Activated T-helper 2 cell treated with anti-CD3 and anti-CD28 coated beads, Interferon-gamma antibody, Interleukin-2, Interleukin-4, amounts not matched to agents 10 μg/mL and 5 μg/mL and 100 μg/mL, durations not matched to agents 14 hours and 24 hours and 36 hours (primary cell): ENCODE data around the gene TANC1. TPM values are rescaled to one million over a fixed set of nuclear protein-coding genes. Genes with fewer than 3 reads are reported as not detected.

ENCODE experiments used
- DNase-seq: peaks from one replicate; pipeline ENCODE4 v3.0.0; 2021; ENCODE audit warnings: low spot score
- H3K27ac Mint-ChIP-seq: one replicate; pipeline ENCODE4 v1.8.0; 2021; ENCODE audit warnings: mixed read lengths
- H3K27me3 Mint-ChIP-seq: one replicate; pipeline ENCODE4 v1.8.0; 2021; ENCODE audit warnings: low read depth, mixed read lengths
- H3K36me3 Mint-ChIP-seq: one replicate; pipeline ENCODE4 v1.8.0; 2021; ENCODE audit warnings: low read depth, mixed read lengths
- H3K4me1 Mint-ChIP-seq: one replicate; pipeline ENCODE4 v1.8.0; 2021; ENCODE audit warnings: low read depth, mixed read lengths
- H3K4me3 Mint-ChIP-seq: one replicate; pipeline ENCODE4 v1.8.0; 2021; ENCODE audit warnings: low read depth, mild to moderate bottlenecking, moderate library complexity, mixed read lengths
- H3K9me3 Mint-ChIP-seq: one replicate; pipeline ENCODE4 v1.8.0; 2021; ENCODE audit warnings: mixed read lengths
- intact Hi-C: fragments of 100-400 bp; cut with micrococcal nuclease; formaldehyde crosslinking; loops from one replicate; pipeline ENCODE4 v1.15.1; 2023
- total RNA-seq: library from RNA; stranded (reverse); gene quantifications from 2 replicates; pipeline ENCODE4 v1.2.3, GENCODE V29; 2022

TANC1 gene
- total RNA-seq, 1 donor from 2014 or later = 0.34 TPM

DNA sequence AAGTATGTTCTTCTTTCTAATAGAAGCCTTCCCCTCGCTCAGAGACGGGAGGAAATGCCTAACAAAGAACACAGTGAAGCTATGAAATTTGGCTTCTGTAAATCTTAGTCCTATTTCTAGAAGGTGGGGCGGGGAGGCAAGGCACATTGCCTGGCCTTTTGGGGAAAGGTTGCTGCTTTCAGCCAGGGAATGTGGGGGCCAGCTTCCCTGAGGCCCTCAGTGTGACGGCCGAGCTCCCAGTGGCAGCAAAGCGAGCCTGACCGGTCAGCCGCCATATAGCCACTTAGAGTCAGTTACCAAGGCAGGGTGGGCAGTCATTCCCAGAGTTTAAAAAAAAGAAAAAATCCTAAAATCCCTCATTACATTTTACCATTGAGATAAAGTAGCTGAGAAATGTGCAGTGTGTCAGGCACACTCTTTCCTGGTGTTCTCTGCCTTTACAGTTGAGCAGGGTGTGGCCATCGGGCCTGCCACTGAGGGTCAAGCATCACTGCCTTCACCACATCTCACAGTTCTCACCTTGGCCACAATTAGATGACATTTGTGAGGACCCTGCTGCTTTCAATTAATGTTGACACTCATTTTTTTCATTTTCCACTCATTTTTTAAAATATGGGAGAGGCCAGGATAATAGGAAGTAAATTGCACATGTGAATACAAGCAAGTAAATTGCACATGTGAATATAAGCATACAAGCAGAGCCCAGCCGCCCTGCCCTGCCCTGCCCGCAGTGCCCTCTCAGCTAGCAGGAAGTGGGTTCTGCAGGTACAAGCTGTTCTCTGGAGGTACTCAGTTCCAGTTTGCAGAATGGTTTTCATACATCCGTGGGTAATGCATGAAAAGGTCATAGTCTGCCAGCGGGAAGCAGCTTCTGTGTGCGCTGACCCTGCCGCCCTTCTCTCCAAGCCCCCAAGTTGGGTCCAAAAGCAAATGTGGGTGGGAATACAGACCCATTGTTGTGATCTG lies 241.2 kb downstream of the TANC1 start:
- no peak overlapping the region for H3K27ac Mint-ChIP-seq
- H3K4me1 Mint-ChIP-seq = peaks cover 9% of the 10 kb centered on the region

GRCh38 chr2:159211447-159212396 lies 243.3 kb downstream of the TANC1 start:
- intact Hi-C loops = no loop called here
- H3K27me3 Mint-ChIP-seq = no peaks in the 10 kb centered on the region
- H3K4me3 Mint-ChIP-seq = no peak overlapping the region
- no peak overlapping the region for H3K27ac Mint-ChIP-seq
- DNase-seq = no peak
- peaks cover 9% of the 10 kb centered on the region for H3K4me1 Mint-ChIP-seq
- no peaks in the 10 kb centered on the region for H3K36me3 Mint-ChIP-seq
- H3K9me3 Mint-ChIP-seq = no peaks in the 10 kb centered on the region

More for the DNA sequence above, 241.2 kb downstream of the TANC1 start:
- DNase-seq = no peak
- Mint-ChIP-seq H3K36me3 (no peaks in the 10 kb centered on the region), H3K9me3 (no peaks in the 10 kb centered on the region), H3K27me3 (no peaks in the 10 kb centered on the region), H3K4me3 (no peak overlapping the region)
- intact Hi-C loops = no loop called here

- no peaks in the 10 kb centered on the region for H3K9me3 Mint-ChIP-seq
- peaks cover 9% of the 10 kb centered on the region for H3K4me1 Mint-ChIP-seq
- H3K27me3 Mint-ChIP-seq = no peaks in the 10 kb centered on the region
- H3K27ac Mint-ChIP-seq = no peak overlapping the region
- intact Hi-C loops = no loop called here
- no peak for DNase-seq
- no peak overlapping the region for H3K4me3 Mint-ChIP-seq
- no peaks in the 10 kb centered on the region for H3K36me3 Mint-ChIP-seq
Measured at GRCh38 chr2:159213296-159213695, 244.9 kb downstream of the TANC1 start.

DNA sequence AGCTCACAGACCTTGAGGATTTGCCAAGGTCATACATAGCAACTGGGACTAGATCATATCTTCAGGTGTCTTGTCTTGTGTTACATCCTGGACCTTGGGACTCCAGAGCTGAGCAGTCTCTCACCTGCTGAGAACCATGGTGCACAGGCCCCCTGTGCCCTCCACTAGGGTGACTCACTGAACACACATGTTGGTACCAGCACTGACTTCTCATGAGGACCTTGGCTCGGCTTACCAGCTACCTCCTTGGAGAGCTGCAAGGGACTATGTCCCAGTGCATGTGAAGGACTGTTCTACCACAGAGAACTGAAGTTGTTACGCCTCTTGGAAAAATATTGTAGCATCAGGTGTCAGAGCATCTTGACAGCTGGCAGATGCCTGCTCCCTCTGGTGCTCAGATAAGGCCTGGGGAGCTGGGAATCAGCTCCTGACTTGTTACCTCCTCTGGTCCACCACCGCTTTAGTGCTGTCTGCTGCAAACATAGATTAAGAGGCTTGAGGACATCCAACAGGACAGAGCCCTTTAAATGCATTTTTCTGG lies 246.0 kb downstream of the TANC1 start:
- Mint-ChIP-seq H3K27ac (no peak overlapping the region), H3K4me1 (peaks cover 9% of the 10 kb centered on the region), H3K9me3 (no peaks in the 10 kb centered on the region), H3K4me3 (no peak overlapping the region), H3K27me3 (no peaks in the 10 kb centered on the region), H3K36me3 (no peaks in the 10 kb centered on the region)
- intact Hi-C loops = no loop called here
- no peak for DNase-seq

DNA sequence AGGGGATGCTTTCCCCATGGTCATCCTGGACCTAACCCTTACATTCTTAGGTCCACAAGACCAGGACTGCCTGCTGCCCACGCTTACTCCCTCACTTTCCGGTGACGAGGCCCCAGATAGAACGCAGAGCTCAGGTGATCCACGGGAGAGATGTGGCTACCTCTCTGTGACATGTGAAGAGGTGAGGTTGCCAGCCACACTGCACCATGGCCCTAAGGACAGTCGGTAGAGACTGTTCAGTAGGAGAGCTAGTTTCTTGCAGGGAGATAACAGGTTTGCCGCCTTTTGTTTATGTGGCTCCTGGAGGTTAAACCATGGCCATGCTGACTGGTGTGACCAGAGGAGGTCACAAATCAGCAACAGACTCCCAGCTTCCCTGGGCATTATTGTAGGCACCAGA lies 246.7 kb downstream of the TANC1 start:
- H3K9me3 Mint-ChIP-seq = no peaks in the 10 kb centered on the region
- no peak for DNase-seq
- peaks cover 3% of the 10 kb centered on the region for H3K4me1 Mint-ChIP-seq
- no peak overlapping the region for H3K27ac Mint-ChIP-seq
- intact Hi-C loops = no loop called here
- H3K27me3 Mint-ChIP-seq = no peaks in the 10 kb centered on the region
- no peak overlapping the region for H3K4me3 Mint-ChIP-seq
- H3K36me3 Mint-ChIP-seq = no peaks in the 10 kb centered on the region

- no peak for DNase-seq
- intact Hi-C loops = no loop called here
- no peaks in the 10 kb centered on the region for H3K4me1 Mint-ChIP-seq
- no peak overlapping the region for H3K27ac Mint-ChIP-seq
- no peaks in the 10 kb centered on the region for H3K9me3 Mint-ChIP-seq
- peaks cover 3% of the 10 kb centered on the region for H3K27me3 Mint-ChIP-seq
- no peak overlapping the region for H3K4me3 Mint-ChIP-seq
- no peaks in the 10 kb centered on the region for H3K36me3 Mint-ChIP-seq
Measured at GRCh38 chr2:159217676-159218075, 249.2 kb downstream of the TANC1 start.

DNA sequence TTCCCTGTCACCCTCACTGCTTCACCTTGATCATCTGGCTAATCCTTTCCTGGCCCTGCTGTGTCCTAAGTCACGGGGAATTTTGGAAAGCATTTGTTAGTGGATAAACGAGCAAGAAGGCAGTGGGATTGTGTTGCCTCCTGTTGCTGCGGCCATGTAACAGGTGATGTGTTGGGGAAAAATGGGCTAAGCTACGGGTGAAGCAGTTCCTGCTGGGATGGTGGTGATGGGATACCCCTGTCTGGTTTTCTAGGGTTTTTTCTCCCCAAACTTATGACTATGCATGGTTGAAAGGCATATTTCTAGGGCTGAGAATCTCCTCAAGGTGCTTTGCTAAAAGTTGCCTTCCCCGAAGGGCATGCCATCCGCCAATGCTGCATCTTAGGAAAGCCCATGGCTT lies 249.9 kb downstream of the TANC1 start:
- Mint-ChIP-seq H3K27me3 (peaks cover 3% of the 10 kb centered on the region), H3K9me3 (no peaks in the 10 kb centered on the region), H3K36me3 (no peaks in the 10 kb centered on the region), H3K4me3 (no peak overlapping the region), H3K27ac (no peak overlapping the region), H3K4me1 (no peaks in the 10 kb centered on the region)
- intact Hi-C loops = no loop called here
- DNase-seq = no peak

DNA sequence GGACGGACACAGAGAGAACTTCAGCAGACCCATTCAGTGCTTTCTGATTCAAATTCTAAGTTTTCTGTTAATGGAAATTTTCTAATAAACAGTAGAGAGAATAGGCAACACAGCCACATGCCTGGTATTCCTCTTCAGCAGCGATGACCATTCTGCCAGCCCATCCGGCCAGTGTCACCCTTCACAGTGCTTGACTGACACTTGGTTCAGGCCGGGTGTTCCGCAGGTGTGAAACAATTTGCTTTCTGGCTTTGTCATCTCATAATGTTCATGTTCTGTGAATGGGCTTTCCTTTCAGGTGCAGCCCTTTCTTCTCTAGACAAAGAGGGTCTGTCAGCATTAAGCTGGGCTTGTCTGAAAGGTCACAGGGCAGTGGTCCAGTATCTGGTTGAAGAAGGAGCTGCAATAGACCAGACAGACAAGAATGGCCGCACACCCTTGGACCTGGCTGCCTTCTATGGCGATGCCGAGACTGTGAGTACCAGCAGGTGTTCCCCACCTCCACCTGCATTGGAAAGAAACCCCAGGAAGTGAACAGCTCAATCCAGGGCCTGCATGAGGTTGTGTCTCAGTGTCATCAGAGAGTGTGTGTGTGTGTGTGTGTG lies 251.1 kb downstream of the TANC1 start:
- intact Hi-C loops = no loop called here
- DNase-seq = no peak
- H3K4me1 Mint-ChIP-seq = no peaks in the 10 kb centered on the region
- H3K36me3 Mint-ChIP-seq = no peaks in the 10 kb centered on the region
- H3K4me3 Mint-ChIP-seq = no peak overlapping the region
- no peaks in the 10 kb centered on the region for H3K9me3 Mint-ChIP-seq
- no peak overlapping the region for H3K27ac Mint-ChIP-seq
- H3K27me3 Mint-ChIP-seq = peaks cover 3% of the 10 kb centered on the region

- Mint-ChIP-seq H3K27me3 (peaks cover 3% of the 10 kb centered on the region), H3K4me1 (peaks cover 3% of the 10 kb centered on the region)
- intact Hi-C loops = no loop called here
Measured at GRCh38 chr2:159224061-159224813, 255.8 kb downstream of the TANC1 start.

GRCh38 chr2:159225025-159226016 lies 256.9 kb downstream of the TANC1 start:
- H3K4me1 Mint-ChIP-seq = peaks cover 3% of the 10 kb centered on the region

More at GRCh38 chr2:159224061-159224813, 255.8 kb downstream of the TANC1 start:
- H3K27ac Mint-ChIP-seq = no peak overlapping the region
- no peak overlapping the region for H3K4me3 Mint-ChIP-seq
- no peak for DNase-seq
- H3K9me3 Mint-ChIP-seq = no peaks in the 10 kb centered on the region
- H3K36me3 Mint-ChIP-seq = no peaks in the 10 kb centered on the region

DNA sequence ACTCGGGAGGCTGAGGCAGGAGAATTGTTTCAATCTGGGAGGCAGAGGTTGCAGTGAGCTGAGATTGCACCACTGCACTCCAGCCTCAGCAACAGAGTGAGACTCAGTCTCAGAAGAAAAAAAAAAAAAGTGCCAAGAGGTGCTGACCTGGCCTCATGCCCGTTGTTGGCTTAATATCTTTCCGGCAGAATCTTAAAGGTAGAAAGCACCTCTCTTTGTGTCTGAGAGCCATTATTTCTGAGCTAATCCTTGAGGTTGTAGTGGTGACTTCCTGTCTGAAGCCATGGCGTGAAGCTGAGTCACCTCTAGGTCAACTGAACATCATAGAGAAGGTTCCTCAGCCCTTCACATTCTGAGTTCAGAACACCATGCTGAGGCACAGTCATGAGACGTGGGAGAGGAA lies 257.6 kb downstream of the TANC1 start:
- peaks cover 3% of the 10 kb centered on the region for H3K27me3 Mint-ChIP-seq
- peaks cover 3% of the 10 kb centered on the region for H3K4me1 Mint-ChIP-seq
- no peaks in the 10 kb centered on the region for H3K36me3 Mint-ChIP-seq
- intact Hi-C loops = no loop called here
- no peaks in the 10 kb centered on the region for H3K9me3 Mint-ChIP-seq
- H3K27ac Mint-ChIP-seq = no peak overlapping the region
- H3K4me3 Mint-ChIP-seq = no peak overlapping the region
- no peak for DNase-seq

More at GRCh38 chr2:159225025-159226016, 256.9 kb downstream of the TANC1 start:
- H3K36me3 Mint-ChIP-seq = no peaks in the 10 kb centered on the region
- no peaks in the 10 kb centered on the region for H3K9me3 Mint-ChIP-seq
- intact Hi-C loops = no loop called here
- H3K4me3 Mint-ChIP-seq = no peak overlapping the region
- no peak overlapping the region for H3K27ac Mint-ChIP-seq
- H3K27me3 Mint-ChIP-seq = peaks cover 3% of the 10 kb centered on the region
- no peak for DNase-seq
